Loucy (cell line): ENCODE results near the gene OR52B6.
"Not testable (repeated sequence)": the region's sequence is repeated elsewhere in the genome, so short reads cannot be mapped to it uniquely, and the experiment has no call there.

Experiments
- H2AFZ ChIP-seq: fragments of 200-600 bp; sonication (generic); 2 replicates; pipeline ENCODE4 v1.6.0; 2016; ENCODE audit warnings: antibody characterized with exemption, mild to moderate bottlenecking, low read length, moderate library complexity
- H3F3A ChIP-seq: fragments of 200-600 bp; 2 replicates; pipeline ENCODE4 v1.6.0; 2016; ENCODE audit warnings: antibody characterized with exemption, low read depth, mild to moderate bottlenecking
- H3K27me3 ChIP-seq: fragments of 200-600 bp; sonication (generic); 2 replicates; pipeline ENCODE4 v1.6.1; 2014; ENCODE audit warnings: low read length, mild to moderate bottlenecking; ENCODE audit not compliant: insufficient read depth, poor library complexity, severe bottlenecking
- H3K36me3 ChIP-seq: fragments of 200-600 bp; sonication (generic); 2 replicates; pipeline ENCODE4 v1.6.1; 2016; ENCODE audit warnings: low read length; ENCODE audit not compliant: insufficient read depth
- H3K4me1 ChIP-seq: fragments of 200-600 bp; sonication (generic); 2 replicates; pipeline ENCODE4 v1.5.1; 2014; ENCODE audit warnings: low read length, mild to moderate bottlenecking; ENCODE audit not compliant: insufficient read depth, poor library complexity, severe bottlenecking
- H3K4me2 ChIP-seq: fragments of 200-600 bp; sonication (generic); 2 replicates; pipeline ENCODE4 v1.6.0; 2014; ENCODE audit warnings: antibody characterized with exemption, low read length, low read depth, mild to moderate bottlenecking; ENCODE audit not compliant: poor library complexity, severe bottlenecking
- H3K4me3 ChIP-seq: fragments of 200-600 bp; sonication (generic); 2 replicates; pipeline ENCODE4 v1.5.1; 2014; ENCODE audit warnings: low read length, mild to moderate bottlenecking, mixed read lengths; ENCODE audit not compliant: poor library complexity, severe bottlenecking
- H3K79me2 ChIP-seq: fragments of 200-600 bp; sonication (generic); 2 replicates; pipeline ENCODE4 v1.6.1; 2014; ENCODE audit warnings: low read length; ENCODE audit not compliant: insufficient read depth
- H3K9ac ChIP-seq: fragments of 200-600 bp; sonication (generic); 2 replicates; pipeline ENCODE4 v1.6.0; 2014; ENCODE audit warnings: mild to moderate bottlenecking, low read depth, low read length, moderate library complexity; ENCODE audit not compliant: poor library complexity, severe bottlenecking
- H3K9me2 ChIP-seq: fragments of 200-600 bp; sonication (generic); replicated peaks from 2 replicates; pipeline ENCODE4 v1.6.1; 2016; ENCODE audit warnings: low read depth, low read length, mixed read lengths
- H3K9me3 ChIP-seq: fragments of 200-600 bp; sonication (generic); 2 replicates; pipeline ENCODE4 v1.6.1; 2014; ENCODE audit warnings: mild to moderate bottlenecking, antibody characterized with exemption, low read length, low read depth; ENCODE audit not compliant: insufficient read depth
- H4K20me1 ChIP-seq: fragments of 200-600 bp; sonication (generic); 2 replicates; pipeline ENCODE4 v1.6.0; 2014; ENCODE audit warnings: antibody characterized with exemption, low read length, mild to moderate bottlenecking; ENCODE audit not compliant: insufficient read depth, poor library complexity, severe bottlenecking
- CTCF ChIP-seq: fragments of 200-600 bp; sonication (generic); conservative IDR thresholded peaks from 2 replicates; pipeline ENCODE4 v1.5.1; 2014; ENCODE audit warnings: mild to moderate bottlenecking, antibody characterized with exemption, low read length
- EZH2phosphoT487 ChIP-seq: fragments of 200-600 bp; IDR thresholded peaks from 2 replicates; pipeline ENCODE4 v1.6.1; 2018; ENCODE audit warnings: antibody characterized with exemption, mild to moderate bottlenecking, moderate library complexity, borderline replicate concordance

The OR52B6 gene

GRCh38 chr11:5597953-5598352 is 17.3 kb downstream of the OR52B6 start:
- Histone ChIP-seq H3K27me3 (no peaks in the 10 kb centered on the region), H4K20me1 (no peaks in the 10 kb centered on the region), H3K4me2 (no peak overlapping the region), H3K9me2 (no peaks in the 10 kb centered on the region), H3K4me3 (no peak overlapping the region), H3K9ac (no peak overlapping the region), H3K9me3 (no peaks in the 10 kb centered on the region), H3F3A (no peaks in the 10 kb centered on the region), H3K4me1 (no peaks in the 10 kb centered on the region), H3K36me3 (no peaks in the 10 kb centered on the region), H3K79me2 (no peaks in the 10 kb centered on the region), H2AFZ (no peak overlapping the region)
- TF ChIP-seq EZH2phosphoT487 (no peak), CTCF (no peak)

- H3K27me3 ChIP-seq, result no peaks in the 10 kb centered on the region
Measured at GRCh38 chr11:5600374-5600851, 19.7 kb downstream of the OR52B6 start.

GRCh38 chr11:5602791-5603190 is 22.1 kb downstream of the OR52B6 start:
- H3K79me2 ChIP-seq, H2AFZ ChIP-seq, H3K9me2 ChIP-seq, H4K20me1 ChIP-seq, H3F3A ChIP-seq, H3K9me3 ChIP-seq, H3K4me1 ChIP-seq, H3K4me3 ChIP-seq, H3K9ac ChIP-seq, H3K27me3 ChIP-seq, H3K4me2 ChIP-seq, H3K36me3 ChIP-seq: not testable (repeated sequence)

More at GRCh38 chr11:5600374-5600851, 19.7 kb downstream of the OR52B6 start:
- no peaks in the 10 kb centered on the region for H3K79me2 ChIP-seq
- no peaks in the 10 kb centered on the region for H3K4me1 ChIP-seq
- H4K20me1 ChIP-seq, result no peaks in the 10 kb centered on the region
- H3K9me3 ChIP-seq, result no peaks in the 10 kb centered on the region
- no peak overlapping the region for H3K4me2 ChIP-seq
- TF ChIP-seq EZH2phosphoT487 (no peak), CTCF (peak; percentile 87)
- H3K4me3 ChIP-seq, result no peak overlapping the region
- no peak overlapping the region for H2AFZ ChIP-seq
- H3K36me3 ChIP-seq, result no peaks in the 10 kb centered on the region
- no peaks in the 10 kb centered on the region for H3F3A ChIP-seq
- no peak overlapping the region for H3K9ac ChIP-seq
- no peaks in the 10 kb centered on the region for H3K9me2 ChIP-seq

- Histone ChIP-seq H3K4me1 (no peaks in the 10 kb centered on the region), H3K27me3 (no peaks in the 10 kb centered on the region), H3K4me3 (no peak overlapping the region), H3K9me3 (no peaks in the 10 kb centered on the region), H3K4me2 (no peak overlapping the region), H3K9ac (no peak overlapping the region), H4K20me1 (no peaks in the 10 kb centered on the region), H3K9me2 (no peaks in the 10 kb centered on the region), H2AFZ (no peak overlapping the region), H3K36me3 (no peaks in the 10 kb centered on the region), H3F3A (no peaks in the 10 kb centered on the region), H3K79me2 (no peaks in the 10 kb centered on the region)
- TF ChIP-seq CTCF, result no peak
- no peak for TF ChIP-seq EZH2phosphoT487
Measured at GRCh38 chr11:5603326-5603725, 22.6 kb downstream of the OR52B6 start.
